MM.1S (cell line): Measurements from ENCODE around the gene GCC1.

Experiments
- EZH2 ChIP-seq: fragments of 300-600 bp; sonication (generic); optimal IDR thresholded peaks from 2 replicates; pipeline ENCODE3; 2017; ENCODE audit warnings: low read depth, mild to moderate bottlenecking, antibody characterized with exemption, low read length, mixed read lengths
- TF ChIP-seq, protein P1 (sequence below): fragments of 300-600 bp; sonication (generic); IDR thresholded peaks from 2 replicates; pipeline ENCODE4 v1.5.1; 2016; ENCODE audit warnings: antibody characterized with exemption, low read length, mixed read lengths

DNA sequence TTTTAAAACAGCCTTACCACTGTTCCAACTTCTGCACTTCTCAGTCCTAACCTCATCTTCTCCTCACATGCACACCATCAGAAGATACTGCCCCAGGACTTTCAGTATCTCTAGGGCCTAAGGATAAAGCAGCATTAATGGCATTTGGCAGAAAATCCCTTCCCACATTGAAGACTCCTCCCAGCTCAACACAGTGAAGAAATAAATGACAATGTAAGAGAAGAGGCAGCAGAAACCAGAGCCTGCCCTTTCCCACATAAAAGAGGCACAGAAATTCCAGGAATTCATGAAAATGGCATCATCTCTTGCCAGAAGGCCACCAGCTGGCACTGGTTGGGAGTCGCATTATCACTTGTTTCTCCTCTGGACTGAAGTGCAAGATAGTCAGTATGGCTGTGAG is 3.7 kb downstream of the GCC1 start:
- TF ChIP-seq, protein P1, sequence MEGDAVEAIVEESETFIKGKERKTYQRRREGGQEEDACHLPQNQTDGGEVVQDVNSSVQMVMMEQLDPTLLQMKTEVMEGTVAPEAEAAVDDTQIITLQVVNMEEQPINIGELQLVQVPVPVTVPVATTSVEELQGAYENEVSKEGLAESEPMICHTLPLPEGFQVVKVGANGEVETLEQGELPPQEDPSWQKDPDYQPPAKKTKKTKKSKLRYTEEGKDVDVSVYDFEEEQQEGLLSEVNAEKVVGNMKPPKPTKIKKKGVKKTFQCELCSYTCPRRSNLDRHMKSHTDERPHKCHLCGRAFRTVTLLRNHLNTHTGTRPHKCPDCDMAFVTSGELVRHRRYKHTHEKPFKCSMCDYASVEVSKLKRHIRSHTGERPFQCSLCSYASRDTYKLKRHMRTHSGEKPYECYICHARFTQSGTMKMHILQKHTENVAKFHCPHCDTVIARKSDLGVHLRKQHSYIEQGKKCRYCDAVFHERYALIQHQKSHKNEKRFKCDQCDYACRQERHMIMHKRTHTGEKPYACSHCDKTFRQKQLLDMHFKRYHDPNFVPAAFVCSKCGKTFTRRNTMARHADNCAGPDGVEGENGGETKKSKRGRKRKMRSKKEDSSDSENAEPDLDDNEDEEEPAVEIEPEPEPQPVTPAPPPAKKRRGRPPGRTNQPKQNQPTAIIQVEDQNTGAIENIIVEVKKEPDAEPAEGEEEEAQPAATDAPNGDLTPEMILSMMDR = no peak
- no peak for TF ChIP-seq EZH2
